SH-SY5Y (cell line): ENCODE results near the gene EAF1.

Source experiments
- GATA2 ChIP-seq: IDR thresholded peaks from 2 replicates; pipeline ENCODE4 v1.6.1; 2011; ENCODE audit warnings: mild to moderate bottlenecking, low read depth, low read length
- GATA3 ChIP-seq: IDR thresholded peaks from 2 replicates; pipeline ENCODE4 v1.6.1; 2011; ENCODE audit warnings: low read depth, mild to moderate bottlenecking, low read length, moderate library complexity

- TF ChIP-seq GATA2 (no peak), GATA3 (no peak)
These were observed 38.6 kb downstream of the EAF1 start for GRCh38 chr3:15465876-15466585.
